Stimulated activated CD4-positive, alpha-beta T cell treated with anti-CD3 and anti-CD28 coated beads, TNF-alpha, amount 100 ng/mL, for 1 hour (primary cell): ENCODE measurements around the gene MARK3.

Source experiments
- DNase-seq, 3 donors: peaks; one replicate each; pipeline ENCODE4 v3.0.0-alpha.2; 2020; ENCODE audit warnings: low read depth in 3 of 3, low spot score in 1 of 3

The MARK3 gene

DNA sequence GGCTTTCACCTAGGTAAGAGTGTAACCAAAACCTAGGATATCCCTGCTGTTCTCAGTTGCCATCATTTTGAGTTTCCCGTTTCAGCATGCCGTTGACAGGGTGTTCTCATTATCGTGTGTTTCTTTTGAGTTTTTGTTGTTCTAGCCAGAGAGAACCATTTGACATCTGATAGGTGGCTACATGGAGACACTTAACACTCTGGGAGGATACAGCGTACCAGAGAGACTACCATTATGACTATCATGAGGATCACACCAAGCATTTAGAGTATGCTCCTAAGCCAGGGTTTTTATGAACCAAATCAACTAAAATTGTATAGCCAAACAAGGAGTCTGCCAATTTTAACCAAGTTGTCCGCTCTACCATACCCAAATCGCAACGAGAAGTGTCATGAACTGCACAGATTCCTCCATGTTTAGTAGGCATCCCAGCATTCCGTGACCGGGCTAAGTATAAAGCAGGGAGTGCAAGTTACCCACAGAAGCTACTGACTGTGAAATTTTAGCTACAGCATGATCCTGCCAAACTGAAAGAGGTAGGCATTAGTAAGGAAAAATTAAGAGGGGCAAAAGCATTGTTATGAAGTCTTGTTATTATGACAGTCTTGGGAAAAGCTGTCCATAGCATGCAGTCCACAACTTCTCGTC lies 48.8 kb downstream of the MARK3 start:
- no peak for DNase-seq

GRCh38 chr14:103434868-103435442 lies 49.7 kb downstream of the MARK3 start:
- DNase-seq = no peak

DNA sequence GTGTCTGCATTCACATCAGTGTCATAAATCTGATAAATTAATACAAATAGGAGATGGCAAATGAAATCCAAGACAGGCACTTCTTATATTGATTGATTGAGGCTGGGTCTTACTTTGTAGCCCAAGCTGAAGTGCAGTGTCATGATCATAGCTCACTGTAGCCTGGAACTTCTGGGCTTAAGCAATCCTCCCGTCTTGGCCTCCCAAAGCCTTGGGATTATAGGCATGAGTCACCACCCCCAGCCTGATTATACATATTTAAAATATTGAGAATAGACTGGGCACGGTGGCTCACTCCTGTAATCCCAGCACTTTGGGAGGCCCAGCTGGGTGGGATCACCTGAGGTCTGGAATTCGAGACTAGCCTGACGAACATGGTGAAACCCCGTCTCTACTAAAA lies 51.3 kb downstream of the MARK3 start:
- no peak for DNase-seq

DNA sequence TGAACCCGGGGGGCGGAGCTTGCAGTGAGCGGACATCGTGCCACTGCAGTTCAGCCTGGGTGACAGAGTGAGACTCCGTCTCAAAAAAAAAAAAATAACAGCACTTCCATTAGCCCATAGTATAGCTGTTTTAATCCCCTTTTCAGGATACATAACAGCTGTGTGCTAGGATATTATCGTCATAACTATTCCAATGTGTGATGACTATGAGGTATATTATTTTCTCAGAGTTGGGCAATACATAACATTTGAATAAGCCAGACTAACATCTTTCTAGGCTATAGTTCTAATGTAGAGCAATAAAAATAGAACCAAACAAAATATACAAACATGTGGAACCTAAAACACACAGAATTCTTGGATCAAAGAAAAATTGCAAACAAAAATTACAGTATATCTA lies 57.1 kb downstream of the MARK3 start:
- DNase-seq = no peak

DNA sequence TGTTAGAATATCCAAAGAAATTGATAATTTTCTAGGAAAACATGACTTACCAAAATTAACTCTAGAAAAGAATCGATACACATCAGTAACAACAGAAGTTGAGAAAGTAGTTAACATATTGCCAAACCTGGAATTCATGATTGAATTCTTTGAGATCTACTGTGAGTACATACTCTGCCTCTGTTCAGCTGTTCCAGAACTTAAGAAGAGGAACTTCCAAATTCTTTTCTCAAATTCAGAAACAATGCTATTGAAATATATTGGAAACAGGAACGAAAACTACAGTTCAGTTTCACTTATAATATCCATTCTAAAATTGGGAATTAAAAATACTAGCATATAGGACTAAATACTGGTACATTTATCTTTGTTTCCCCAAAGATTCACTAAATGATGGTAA lies 57.9 kb downstream of the MARK3 start:
- DNase-seq = no peak

- no peak for DNase-seq
These were observed 59.8 kb downstream of the MARK3 start for GRCh38 chr14:103444837-103445524.

DNA sequence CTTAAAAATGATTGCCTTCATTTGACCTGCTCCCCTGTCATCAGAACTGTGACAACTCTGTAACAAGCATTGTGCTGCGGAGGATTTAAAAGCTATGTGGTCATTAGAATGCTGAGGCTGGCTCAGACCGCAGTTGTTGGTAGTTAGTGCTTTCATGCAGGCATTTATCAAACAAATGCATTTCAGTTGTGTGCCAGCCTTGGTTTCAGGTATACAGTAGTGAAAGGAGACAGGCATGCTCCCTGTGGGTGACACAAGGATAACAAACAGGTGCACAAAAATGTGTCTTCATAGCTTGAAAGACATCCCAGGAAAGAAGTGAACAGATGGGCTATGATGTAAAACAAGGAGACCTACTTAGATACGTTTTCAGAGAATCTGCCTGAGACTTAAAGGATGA lies 60.6 kb downstream of the MARK3 start:
- DNase-seq = no peak

DNA sequence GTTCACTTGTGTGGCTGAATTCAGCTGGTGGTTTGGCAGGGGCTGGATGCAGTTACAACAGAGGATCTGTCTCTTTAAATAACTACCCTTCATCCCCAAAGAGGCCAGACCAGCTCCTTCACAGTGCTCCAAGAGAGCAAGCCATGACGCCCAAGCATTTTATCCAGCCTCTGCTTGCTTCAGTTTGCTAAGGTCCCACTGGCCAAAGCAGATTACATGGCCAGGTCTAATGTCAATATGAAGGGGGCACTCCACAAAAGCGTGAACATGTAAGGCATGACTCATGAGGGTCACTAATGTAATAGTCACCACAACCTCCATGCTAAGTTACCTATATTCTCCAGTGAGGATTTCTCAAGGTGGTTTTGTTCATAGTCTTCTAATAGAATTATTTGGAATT lies 62.9 kb downstream of the MARK3 start:
- no peak for DNase-seq

GRCh38 chr14:103449634-103450161 lies 64.5 kb downstream of the MARK3 start:
- DNase-seq = no peak

DNA sequence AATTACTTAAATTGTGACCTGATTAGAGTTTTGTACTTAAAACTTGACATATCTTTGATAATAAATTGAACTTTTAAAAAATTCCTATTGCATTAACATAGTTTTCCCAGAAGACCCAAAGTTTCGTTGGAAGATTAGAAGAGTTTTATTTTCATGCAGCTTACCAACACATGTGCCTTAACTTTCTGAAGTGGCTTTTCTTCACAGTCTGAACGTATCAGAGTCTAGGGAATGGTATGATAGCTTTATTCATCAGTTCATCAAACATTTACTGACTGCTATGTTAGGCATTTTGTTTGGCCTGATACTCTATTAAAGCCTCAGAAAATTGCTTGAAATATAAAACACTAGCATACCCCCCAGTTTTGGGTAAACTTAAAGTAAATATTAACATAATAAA lies 65.2 kb downstream of the MARK3 start:
- no peak for DNase-seq

DNA sequence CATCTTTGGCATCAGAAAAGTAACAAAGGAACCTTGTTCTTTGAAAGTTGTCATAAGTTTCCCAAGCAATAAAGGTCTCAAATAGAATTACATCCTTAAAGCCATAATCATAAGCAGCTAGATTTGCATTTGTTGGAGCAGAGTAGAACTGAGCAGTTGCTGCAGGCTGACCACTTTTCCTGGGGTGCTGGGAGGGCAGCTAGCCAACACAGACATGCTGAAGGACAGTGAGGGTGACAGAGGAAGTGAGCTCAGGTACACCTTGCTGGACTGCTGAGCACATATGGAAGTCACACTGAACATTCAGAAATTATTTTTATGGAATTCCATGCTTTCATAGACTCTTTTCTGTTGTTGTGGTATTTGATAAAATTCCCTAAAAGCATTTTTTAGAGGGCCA lies 66.2 kb downstream of the MARK3 start:
- DNase-seq = no peak

- no peak for DNase-seq
These were observed 68.6 kb downstream of the MARK3 start for GRCh38 chr14:103453791-103454190.

DNA sequence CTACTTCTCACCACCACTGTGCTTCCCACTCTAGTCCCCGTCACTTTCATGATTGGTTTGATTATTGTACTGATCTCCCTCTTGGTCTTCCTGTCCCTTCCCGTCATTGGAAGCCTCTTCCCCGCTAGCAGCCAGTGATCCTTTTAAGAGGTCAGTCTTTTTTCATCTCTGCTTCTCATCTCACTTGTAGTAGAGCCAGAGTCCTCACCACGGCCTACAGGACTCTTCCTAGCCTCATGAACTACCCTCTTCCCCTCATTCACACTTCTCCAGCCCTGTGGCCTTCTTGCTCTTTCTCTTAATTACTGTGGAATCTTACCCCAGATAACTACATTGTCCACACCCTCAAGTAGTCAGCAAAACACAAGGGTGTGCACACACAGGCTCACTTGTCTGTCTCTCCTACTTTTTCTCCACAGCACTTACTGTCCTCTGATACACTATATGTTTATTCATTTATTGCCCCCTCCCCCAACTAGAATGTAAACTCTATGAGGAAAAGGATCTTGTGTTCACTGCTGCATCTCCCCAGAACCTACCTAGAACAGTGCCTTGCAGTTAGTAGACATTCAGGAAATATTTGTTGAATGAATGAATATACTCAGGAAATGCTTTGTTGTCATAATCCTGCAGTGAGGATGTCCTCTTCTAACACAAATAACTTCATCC lies 71.1 kb downstream of the MARK3 start:
- DNase-seq = no peak

GRCh38 chr14:103460415-103460814 lies 75.2 kb downstream of the MARK3 start:
- DNase-seq = no peak

GRCh38 chr14:103463149-103463548 lies 77.9 kb downstream of the MARK3 start:
- no peak for DNase-seq

DNA sequence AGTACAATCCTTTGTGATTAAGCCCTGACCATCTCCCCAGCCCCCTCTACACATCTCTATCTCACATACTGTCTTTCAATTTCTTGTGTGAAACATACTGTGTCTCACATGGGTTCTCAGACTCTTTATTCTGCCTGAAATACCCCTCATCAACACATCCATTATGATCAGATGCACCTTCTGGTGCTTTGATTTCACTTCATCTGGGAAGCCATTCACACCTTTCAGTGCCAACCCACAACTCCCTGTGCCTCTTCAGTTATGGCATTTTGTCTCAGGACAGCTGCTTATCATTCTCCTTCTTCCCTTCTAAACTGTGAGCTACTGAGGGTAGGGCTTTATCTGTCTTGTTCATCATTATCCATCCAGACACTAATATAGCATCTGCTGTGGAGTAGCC lies 78.6 kb downstream of the MARK3 start:
- no peak for DNase-seq

- DNase-seq = no peak
These were observed 87.7 kb downstream of the MARK3 start for GRCh38 chr14:103472939-103473338.

- DNase-seq = no peak
These were observed 89.7 kb downstream of the MARK3 start for GRCh38 chr14:103474893-103475292.

DNA sequence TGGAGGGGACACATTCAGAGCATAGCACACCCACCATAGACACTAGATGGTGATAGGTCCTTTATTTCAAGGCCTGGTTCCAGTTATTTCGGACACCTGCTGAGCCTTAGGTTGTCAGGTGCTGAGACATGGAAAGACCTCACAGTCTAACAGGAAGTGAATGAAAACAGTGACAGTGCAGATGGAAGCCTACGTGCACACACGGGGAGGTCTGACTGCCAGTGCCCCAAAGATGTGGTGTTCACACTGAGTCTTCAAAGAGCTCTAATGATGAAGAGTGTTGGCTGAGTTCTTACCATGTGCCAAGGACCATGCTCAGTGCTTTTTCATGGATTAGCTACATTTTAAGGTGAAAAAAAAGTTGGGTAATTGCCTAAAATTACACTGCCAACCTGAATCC lies 90.8 kb downstream of the MARK3 start:
- DNase-seq = no peak

- DNase-seq = no peak
These were observed 91.4 kb downstream of the MARK3 start for GRCh38 chr14:103476631-103477030.

GRCh38 chr14:103480595-103480994 lies 95.4 kb downstream of the MARK3 start:
- no peak for DNase-seq

DNA sequence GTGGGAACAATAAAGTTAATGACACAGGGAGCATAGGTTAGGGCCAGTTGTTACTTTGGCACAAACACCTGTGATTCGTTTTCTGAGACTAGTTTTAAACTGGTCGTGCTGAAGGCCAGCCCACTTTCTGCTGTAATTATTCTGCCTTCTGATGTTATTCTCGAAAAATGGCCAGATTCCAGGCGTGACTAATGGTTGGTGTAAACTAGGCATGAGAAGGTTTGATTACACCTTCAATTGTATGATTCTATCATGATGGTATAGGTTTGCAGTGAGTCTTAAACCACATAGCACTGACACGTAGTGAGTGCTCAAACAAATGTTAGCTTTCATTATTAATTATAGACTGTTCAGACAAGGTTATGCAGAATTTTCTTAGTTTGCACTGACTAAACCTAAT lies 98.4 kb downstream of the MARK3 start:
- DNase-seq = no peak
